ENCODE data around the gene DUSP22. TPM values are rescaled to one million over a fixed set of nuclear protein-coding genes. Genes with fewer than 3 reads are reported as not detected.

The DUSP22 gene
- total and polyA plus RNA-seq, 9 of the 15 experiments (the other 6 are each of a cell fraction or from before 2014, with no cell fraction given): 9.3 to 19.4 (median 11.8) TPM

DNA sequence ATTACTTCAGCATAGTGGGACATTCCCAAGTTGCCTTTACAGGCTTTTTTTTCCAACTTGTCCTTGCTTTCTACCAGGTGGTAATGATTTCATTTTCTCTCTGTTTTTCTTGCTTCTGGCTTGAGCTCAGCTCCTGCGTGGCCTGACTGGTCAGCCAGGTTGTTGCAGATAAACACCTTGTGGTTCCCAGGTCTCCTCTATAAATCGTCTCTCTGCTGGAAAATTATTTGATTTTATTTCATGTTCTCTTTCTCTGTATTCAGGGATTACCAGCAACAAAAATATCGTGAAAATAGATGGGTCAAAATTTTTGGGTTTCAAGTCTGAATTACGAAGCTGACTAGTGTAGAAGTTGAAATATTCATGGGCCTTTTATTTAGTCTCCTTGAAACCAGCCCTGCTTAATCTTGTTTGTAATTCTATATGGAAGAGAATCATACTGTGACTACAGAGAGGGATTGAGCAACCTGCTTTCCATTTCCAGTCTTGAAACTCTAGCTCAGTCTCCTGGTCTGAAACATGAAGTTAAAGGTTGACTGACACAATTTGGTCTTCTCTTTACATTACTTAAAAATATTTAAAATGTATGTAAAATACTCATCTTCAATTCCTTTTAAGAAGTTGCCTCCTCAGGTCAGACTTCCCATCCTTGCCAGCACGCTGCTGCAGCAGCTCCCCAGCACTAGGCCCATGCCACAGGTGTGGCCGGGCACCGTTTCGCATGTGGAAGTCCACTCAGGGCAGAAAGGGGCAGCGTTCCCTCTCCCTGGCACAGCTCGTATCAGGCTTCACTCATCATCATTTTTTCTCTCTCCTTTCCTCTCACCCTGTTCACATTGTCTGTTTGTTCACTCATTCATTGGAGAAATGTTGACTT, 7.1 kb downstream of the DUSP22 start:
- Histone ChIP-seq H3K4me3 (no peak overlapping the region), H3K4me2 (ENCODE audit: insufficient read depth, low read length) (no peak overlapping the region), H3K9me3 (replicated peaks; ENCODE audit: control insufficient read depth, insufficient read depth, low read depth, low read length) (no peaks in the 10 kb centered on the region), H3K4me1 (replicated peaks in 1 of 2; ENCODE audit: control insufficient read depth in 2 of 2, insufficient read depth in 2 of 2, low read length in 2 of 2) (peaks cover 0 to 4% of the 10 kb centered on the region in 2 experiments; a peak in 1 of 5 replicates), H3K27ac (ENCODE audit: extremely low read depth, low read depth, low read length) (no peak overlapping the region), H3K79me2 (ENCODE audit: control insufficient read depth, insufficient read depth, low read length) (no peaks in the 10 kb centered on the region), H3K9ac (ENCODE audit: insufficient read depth in 1 of 2, low read depth in 2 of 2, low read length in 2 of 2) (no peak overlapping the region), H3K27me3 (ENCODE audit: control insufficient read depth in 2 of 2, insufficient read depth in 2 of 2, low read length in 2 of 2) (peaks cover 7 to 39% of the 10 kb centered on the region in 2 experiments; a peak in 4 of 5 replicates), H2AFZ (ENCODE audit: low read depth, low read length) (no peak overlapping the region), H3K9me1 (ENCODE audit: control insufficient read depth, insufficient read depth, low read length) (no peaks in the 10 kb centered on the region), H3K36me3 (ENCODE audit: control insufficient read depth, insufficient read depth, low read length) (no peaks in the 10 kb centered on the region), H4K20me1 (replicated peaks; ENCODE audit: control insufficient read depth, insufficient read depth, low read length) (peaks cover 24% of the 10 kb centered on the region; the same call in 1 of the 2 replicates)
- in situ Hi-C loops (cut with MboI) (no loop called here), intact Hi-C loops (cut with micrococcal nuclease) (no loop called here)
- no TSS peak for BruUV-seq (replicated peaks)
- TF ChIP-seq ZEB2 (IDR thresholded peaks at IDR 0.05) (no peak), CEBPG (CRISPR knock-in tag; IDR thresholded peaks at IDR 0.05) (no peak), CEBPG (tag; conservative IDR thresholded peaks at IDR 0.05 in 1 of 2, IDR thresholded peaks at IDR 0.05 in 1 of 2) (peak in 1 of 2 experiments; percentile 25; a peak in 1 of 4 replicates)
- ATAC-seq (no peak), DNase-seq (ENCODE audit: extremely low read depth in 1 of 4, low spot score in 3 of 4) (no peak), FAIRE-seq (no peak)
- WGBS (ENCODE audit: insufficient coverage, low coverage, missing lambda C conversion rate): 20% methylated on average over 10 of the region's 10 CpGs
- POLR2A ChIA-PET: interaction anchor here (1.3 kb wide), 1 partner anchor 21 kb away, joined by 3 read pairs; no protein-coding TSS in a partner anchor
- CTCF ChIA-PET (ENCODE audit: low intra/inter-chr PET ratio): no interaction called here

DNA sequence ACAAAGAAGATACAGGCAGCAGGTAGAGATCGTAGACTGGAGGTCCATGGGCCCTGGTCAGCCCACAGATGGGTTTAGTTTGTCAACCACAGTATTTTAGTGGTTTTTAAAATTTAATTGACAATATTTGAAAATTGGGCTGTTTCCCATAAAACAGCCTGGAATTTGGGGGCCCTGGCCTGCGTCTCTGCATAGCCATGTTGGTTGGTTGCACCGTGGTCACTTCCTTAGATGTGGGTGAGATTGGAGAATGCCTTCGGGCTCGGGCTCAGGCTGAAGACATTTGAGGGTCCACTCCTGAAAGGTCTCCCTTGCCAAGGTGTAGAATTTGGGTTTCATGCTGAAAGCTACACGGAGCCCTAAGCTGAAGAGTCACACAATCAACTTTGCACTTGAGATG, 7.7 kb downstream of the DUSP22 start:
- FAIRE-seq (no peak), DNase-seq (ENCODE audit: extremely low read depth in 1 of 4, low spot score in 3 of 4) (no peak), ATAC-seq (no peak)
- intact Hi-C loops (cut with micrococcal nuclease): no loop called here
- H2AFZ ChIP-seq (ENCODE audit: low read depth, low read length): no peak overlapping the region
- WGBS (ENCODE audit: insufficient coverage, low coverage, missing lambda C conversion rate): 10% methylated on average over 6 of the region's 6 CpGs
- H3K4me1 ChIP-seq (replicated peaks in 1 of 2; ENCODE audit: control insufficient read depth in 2 of 2, insufficient read depth in 2 of 2, low read length in 2 of 2): peaks cover 0 to 5% of the 10 kb centered on the region in 2 experiments; a peak in 1 of 5 replicates
- H3K9ac ChIP-seq (ENCODE audit: insufficient read depth in 1 of 2, low read depth in 2 of 2, low read length in 2 of 2): no peak overlapping the region
- H3K9me3 ChIP-seq (replicated peaks; ENCODE audit: control insufficient read depth, insufficient read depth, low read depth, low read length): no peaks in the 10 kb centered on the region
- H3K9me1 ChIP-seq (ENCODE audit: control insufficient read depth, insufficient read depth, low read length): no peaks in the 10 kb centered on the region
- POLR2A ChIA-PET: interaction anchor here (0.7 to 1.3 kb wide), 2 partner anchors 11 to 22 kb away, joined by 3 read pairs; no protein-coding TSS in a partner anchor
- no peak overlapping the region for H3K4me3 ChIP-seq
- in situ Hi-C loops (cut with MboI): no loop called here
- peaks cover 4 to 44% of the 10 kb centered on the region in 2 experiments; a peak in 3 of 5 replicates for H3K27me3 ChIP-seq (ENCODE audit: control insufficient read depth in 2 of 2, insufficient read depth in 2 of 2, low read length in 2 of 2)
- peaks cover 24% of the 10 kb centered on the region; the same call in 1 of the 2 replicates for H4K20me1 ChIP-seq (replicated peaks; ENCODE audit: control insufficient read depth, insufficient read depth, low read length)
- H3K36me3 ChIP-seq (ENCODE audit: control insufficient read depth, insufficient read depth, low read length): no peaks in the 10 kb centered on the region
- no peak overlapping the region for H3K27ac ChIP-seq (ENCODE audit: extremely low read depth, low read depth, low read length)
- H3K4me2 ChIP-seq (ENCODE audit: insufficient read depth, low read length): no peak overlapping the region
- no peaks in the 10 kb centered on the region for H3K79me2 ChIP-seq (ENCODE audit: control insufficient read depth, insufficient read depth, low read length)
- no TSS peak for BruUV-seq (replicated peaks)
- CTCF ChIA-PET (ENCODE audit: low intra/inter-chr PET ratio): no interaction called here
- TF ChIP-seq NCOA6 (IDR thresholded peaks at IDR 0.05) (no peak), TRIM28 (IDR thresholded peaks at IDR 0.05) (no peak), DNMT1 (IDR thresholded peaks at IDR 0.05) (no peak), JUND (IDR thresholded peaks at IDR 0.05; ENCODE audit: borderline replicate concordance, low read depth, low read length) (no peak), JUND (tag; IDR thresholded peaks at IDR 0.05; ENCODE audit: borderline replicate concordance, low read depth, low read length) (no peak), ZNF217 (CRISPR knock-in tag; IDR thresholded peaks at IDR 0.05) (no peak), RBM39 (optimal IDR thresholded peaks at IDR 0.05; ENCODE audit: low read depth, low read length) (no peak), RBM22 (IDR thresholded peaks at IDR 0.05; ENCODE audit: low read depth, low read length, poor library complexity, severe bottlenecking) (no peak), MCM2 (IDR thresholded peaks at IDR 0.05; ENCODE audit: low read depth) (no peak)
- TF ChIP-seq, protein P1, sequence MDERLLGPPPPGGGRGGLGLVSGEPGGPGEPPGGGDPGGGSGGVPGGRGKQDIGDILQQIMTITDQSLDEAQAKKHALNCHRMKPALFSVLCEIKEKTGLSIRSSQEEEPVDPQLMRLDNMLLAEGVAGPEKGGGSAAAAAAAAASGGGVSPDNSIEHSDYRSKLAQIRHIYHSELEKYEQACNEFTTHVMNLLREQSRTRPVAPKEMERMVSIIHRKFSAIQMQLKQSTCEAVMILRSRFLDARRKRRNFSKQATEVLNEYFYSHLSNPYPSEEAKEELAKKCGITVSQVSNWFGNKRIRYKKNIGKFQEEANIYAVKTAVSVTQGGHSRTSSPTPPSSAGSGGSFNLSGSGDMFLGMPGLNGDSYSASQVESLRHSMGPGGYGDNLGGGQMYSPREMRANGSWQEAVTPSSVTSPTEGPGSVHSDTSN (CRISPR knock-in tag; IDR thresholded peaks at IDR 0.05; ENCODE audit: low read depth): no peak
- TF ChIP-seq, protein P1 (tag; conservative IDR thresholded peaks at IDR 0.05; ENCODE audit: low read depth): no peak
